Measurements from ENCODE around the gene TRPV2. TPM values are rescaled to one million over a fixed set of nuclear protein-coding genes. Genes with fewer than 3 reads are reported as not detected.
A peak's percentile ranks its signal among the peaks of the same experiment; 100 is the strongest.

TRPV2 gene
- total and polyA plus RNA-seq, 2 of the 4 experiments (the other 2 are of a cell fraction), result 30.8 to 32.8 TPM

- peak overlapping the region; percentile 85; the same call in 1 of the 3 replicates for H2BK15ac ChIP-seq (ENCODE audit: low read depth, low read length)
- H3K27me3 ChIP-seq (ENCODE audit: control insufficient read depth, insufficient read depth, low read length), result no peaks in the 10 kb centered on the region
- no peak overlapping the region for H4K5ac ChIP-seq (ENCODE audit: low read depth, low read length)
- dilution Hi-C loops (cut with HindIII; ENCODE audit: low sequenced_read_pairs, unreplicated experiment), result no loop called here
- H2BK120ac ChIP-seq (ENCODE audit: low read depth, low read length), result peak overlapping the region; percentile 52
- H3K4me3 ChIP-seq (ENCODE audit: insufficient read depth, low read depth, low read length), result no peak overlapping the region
- H4K8ac ChIP-seq (ENCODE audit: low read depth in 2 of 2, low read length in 2 of 2), result no peak overlapping the region
- H3K4me2 ChIP-seq (ENCODE audit: low read depth, low read length), result no peak overlapping the region
- peak overlapping the region; percentile 84 for H2AK5ac ChIP-seq (ENCODE audit: low read depth, low read length)
- intact Hi-C loops (cut with micrococcal nuclease), result loop anchor here (5.0 kb wide), 1 partner anchor 960 kb away; no protein-coding TSS in a partner anchor
- peaks cover 34% of the 10 kb centered on the region for H3K4me1 ChIP-seq (ENCODE audit: control insufficient read depth, insufficient read depth, low read length)
- in situ Hi-C loops (cut with MboI; ENCODE audit: low sequenced_read_pairs), result no loop called here
- CTCF ChIA-PET, result no interaction called here
- H3K36me3 ChIP-seq (ENCODE audit: control insufficient read depth, insufficient read depth, low read length), result no peaks in the 10 kb centered on the region
- H2AK9ac ChIP-seq (replicated peaks; ENCODE audit: low read depth, low read length, poor library complexity), result peak overlapping the region; percentile 71
- no TSS peak for BruUV-seq (replicated peaks)
- DNase-seq, result no peak
- no peak overlapping the region for H3K56ac ChIP-seq (ENCODE audit: extremely low read depth, insufficient read depth, low read length)
- no peak overlapping the region for H2BK5ac ChIP-seq (ENCODE audit: low read depth, low read length, poor library complexity, severe bottlenecking)
- peaks cover 37% of the 10 kb centered on the region for H3K9me1 ChIP-seq (ENCODE audit: insufficient read depth, low read length)
- H3K23ac ChIP-seq (ENCODE audit: low read depth, low read length), result no peak overlapping the region
- peaks cover 0 to 54% of the 10 kb centered on the region in 2 experiments; a peak in 2 of 4 replicates for H3K79me1 ChIP-seq (ENCODE audit: low read depth in 1 of 2, low read length in 2 of 2)
- H2AFZ ChIP-seq (replicated peaks; ENCODE audit: low read length, poor library complexity), result no peak overlapping the region
- TF ChIP-seq SMC3 (IDR thresholded peaks at IDR 0.05; ENCODE audit: low read depth, low read length), result no peak
- TF ChIP-seq RCOR1 (IDR thresholded peaks at IDR 0.05; ENCODE audit: insufficient replicate concordance, low read length), result no peak
- TF ChIP-seq USF2 (IDR thresholded peaks at IDR 0.05; ENCODE audit: low read depth, low read length), result no peak
- TF ChIP-seq MAZ (IDR thresholded peaks at IDR 0.05; ENCODE audit: borderline replicate concordance, low read depth, low read length), result no peak
- no peak for TF ChIP-seq CHD1 (IDR thresholded peaks at IDR 0.05; ENCODE audit: low read depth, low read length)
- no peak for TF ChIP-seq RFX5 (IDR thresholded peaks at IDR 0.05; ENCODE audit: low read depth, low read length)
- no peak for TF ChIP-seq MXI1 (IDR thresholded peaks at IDR 0.05; ENCODE audit: borderline replicate concordance, low read depth, low read length)
- no peak for TF ChIP-seq ELK1 (IDR thresholded peaks at IDR 0.05; ENCODE audit: borderline replicate concordance, low read depth, low read length)
- no peak for TF ChIP-seq RAD21 (IDR thresholded peaks at IDR 0.05; ENCODE audit: low read length)
- no peak for TF ChIP-seq CEBPB (IDR thresholded peaks at IDR 0.05; ENCODE audit: low read depth, low read length)
- TF ChIP-seq BHLHE40 (IDR thresholded peaks at IDR 0.05; ENCODE audit: low read depth, low read length), result no peak
- no peak for TF ChIP-seq CTCF (conservative IDR thresholded peaks at IDR 0.05; ENCODE audit: low read depth, low read length)
- TF ChIP-seq FOS (IDR thresholded peaks at IDR 0.05; ENCODE audit: low read depth, low read length), result no peak
- no peak for TF ChIP-seq POLR2A (IDR thresholded peaks at IDR 0.05; ENCODE audit: low read depth, low read length)
- no peak for TF ChIP-seq NFE2L2 (IDR thresholded peaks at IDR 0.05; ENCODE audit: low read depth, low read length)
- no peak for TF ChIP-seq MAFK (IDR thresholded peaks at IDR 0.05; ENCODE audit: low read depth, low read length)
- peak overlapping the region; percentile 47 for H3K4ac ChIP-seq (ENCODE audit: low read depth, low read length)
- peak overlapping the region; percentile 34; the same call in 1 of the 2 replicates for H2BK20ac ChIP-seq (ENCODE audit: low read depth, low read length)
- H3K9ac ChIP-seq (ENCODE audit: low read depth, low read length), result no peak overlapping the region
- H4K20me1 ChIP-seq (ENCODE audit: insufficient read depth, low read length), result peaks cover 7% of the 10 kb centered on the region
- no peaks in the 10 kb centered on the region for H3K9me3 ChIP-seq (ENCODE audit: control insufficient read depth, insufficient read depth, low read length)
- H3K18ac ChIP-seq (ENCODE audit: low read depth, low read length), result no peak overlapping the region
- WGBS, 2 experiments (ENCODE audit: extremely low coverage in 2 of 2, insufficient read length in 1 of 2), result 100% methylated on average over 2 of the region's 7 CpGs; no CpG with 5 or more reads in 1 of the 2 experiments
- H3K14ac ChIP-seq (replicated peaks; ENCODE audit: low read depth, low read length), result no peak overlapping the region
- H4K91ac ChIP-seq (ENCODE audit: insufficient read depth, low read depth, low read length), result peak overlapping the region; percentile 37; the same call in 1 of the 2 replicates
- H3K27ac ChIP-seq (ENCODE audit: insufficient read depth, low read length), result no peak overlapping the region
- POLR2A ChIA-PET (ENCODE audit: unreplicated experiment), result no interaction called here
- ATAC-seq (ENCODE audit: low read depth), result no peak
Measured at GRCh38 chr17:16417399-16417798, 2.0 kb downstream of the TRPV2 start.

Measured in IMR-90 (cell line).